ENCODE data around the gene CNIH2.
"Not testable (repeated sequence)": the region's sequence is repeated elsewhere in the genome, so short reads cannot be mapped to it uniquely, and the experiment has no call there.

The CNIH2 gene

DNA sequence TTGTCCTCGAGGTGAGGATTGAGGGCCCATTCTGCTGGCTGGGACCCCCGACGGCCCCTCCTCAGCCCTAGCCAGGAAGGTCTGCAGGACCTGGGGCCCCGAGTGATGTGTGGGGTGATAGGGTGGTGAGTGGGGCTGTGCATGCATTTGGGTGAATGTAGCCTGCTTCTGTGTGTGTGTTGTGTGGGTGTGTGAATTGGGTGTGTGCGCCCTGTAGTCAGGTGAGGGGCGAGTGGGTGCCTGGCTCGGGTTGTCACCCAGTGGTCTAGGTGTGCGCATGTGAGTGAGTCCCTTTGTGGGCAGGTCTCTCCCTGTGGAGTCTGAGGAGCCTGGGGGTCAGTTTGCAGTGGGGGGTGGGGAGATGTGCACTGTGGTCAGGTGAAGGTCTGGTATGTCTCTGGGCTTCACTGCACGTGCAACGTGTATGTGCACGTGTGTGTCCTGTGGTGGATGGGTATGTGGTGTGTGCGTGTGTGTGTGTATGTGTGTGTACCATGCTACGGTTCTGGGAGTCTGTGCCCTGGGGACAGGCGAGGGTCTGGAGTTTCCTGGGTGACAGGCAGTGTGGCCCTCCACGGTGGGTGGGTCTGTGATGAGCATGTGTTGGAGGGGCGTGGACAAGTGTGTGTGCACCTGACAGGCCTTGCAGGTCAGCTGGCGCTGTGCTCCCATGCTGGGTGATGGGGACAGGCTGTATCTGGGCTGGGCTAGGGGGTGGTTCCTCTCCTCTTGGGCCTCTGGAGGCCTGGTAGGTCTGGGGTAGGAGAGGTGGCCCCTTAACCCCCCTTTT, 14.8 kb downstream of the CNIH2 start:
- DNase-seq, result no peak

DNA sequence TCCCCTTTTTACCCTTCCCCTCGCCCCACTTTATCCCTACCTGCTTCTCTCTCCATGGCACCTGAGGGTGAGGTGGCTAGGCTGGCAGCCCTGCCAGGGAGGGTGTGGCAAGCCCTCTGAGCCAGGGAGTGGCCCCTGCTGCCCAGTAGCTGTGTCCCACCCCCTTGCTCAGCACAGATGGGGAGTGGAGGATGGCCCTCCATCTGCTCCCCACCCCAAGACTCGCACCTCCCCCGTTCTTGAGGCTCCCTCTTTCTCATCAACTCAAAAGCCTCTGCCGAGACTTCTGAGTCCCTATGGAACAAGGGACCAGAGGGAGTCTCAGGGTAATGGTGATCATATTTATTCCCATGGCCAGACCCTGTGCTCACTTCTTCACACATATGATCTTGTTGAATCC, 15.4 kb downstream of the CNIH2 start:
- DNase-seq, result no peak

DNA sequence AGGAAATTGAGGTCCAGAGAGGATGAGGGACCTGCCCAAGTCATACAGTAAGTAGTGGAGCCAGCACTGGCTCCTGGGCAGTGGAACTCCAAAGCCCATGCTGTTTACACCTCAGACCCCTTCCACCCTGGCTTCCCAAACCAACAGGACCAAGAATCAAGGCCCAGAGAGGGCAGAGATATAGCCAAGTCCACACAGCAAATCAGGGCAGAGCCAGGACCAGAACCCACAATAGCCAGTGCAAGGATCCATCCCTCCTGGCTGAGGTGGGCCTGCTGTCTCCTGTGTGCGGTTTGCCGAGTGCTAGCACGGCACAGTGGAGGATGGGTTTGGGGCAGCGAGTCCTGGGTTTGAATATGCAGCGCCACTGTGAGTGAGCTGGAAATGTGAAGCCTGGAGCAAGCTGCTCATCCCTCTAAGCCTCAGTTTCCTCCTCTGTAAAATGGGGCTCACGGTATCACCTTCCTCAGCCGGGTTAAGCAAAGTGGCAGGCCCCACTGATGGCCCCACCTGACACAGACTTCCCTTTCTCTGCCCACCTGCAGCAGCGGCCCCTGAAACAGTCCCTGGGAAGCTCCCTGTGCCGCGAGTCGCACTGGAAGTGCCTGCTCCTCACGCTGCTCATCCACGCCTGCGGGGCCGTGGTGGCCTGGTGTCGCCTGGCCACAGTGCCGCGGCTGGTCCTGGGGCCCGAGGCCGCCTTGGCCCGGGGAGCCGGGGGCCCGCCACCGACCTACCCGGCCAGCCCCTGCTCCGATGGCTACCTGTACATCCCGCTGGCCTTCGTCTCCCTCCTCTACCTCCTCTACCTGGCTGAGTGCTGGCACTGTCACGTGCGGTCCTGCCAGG, 16.0 kb downstream of the CNIH2 start:
- DNase-seq, result no peak

DNA sequence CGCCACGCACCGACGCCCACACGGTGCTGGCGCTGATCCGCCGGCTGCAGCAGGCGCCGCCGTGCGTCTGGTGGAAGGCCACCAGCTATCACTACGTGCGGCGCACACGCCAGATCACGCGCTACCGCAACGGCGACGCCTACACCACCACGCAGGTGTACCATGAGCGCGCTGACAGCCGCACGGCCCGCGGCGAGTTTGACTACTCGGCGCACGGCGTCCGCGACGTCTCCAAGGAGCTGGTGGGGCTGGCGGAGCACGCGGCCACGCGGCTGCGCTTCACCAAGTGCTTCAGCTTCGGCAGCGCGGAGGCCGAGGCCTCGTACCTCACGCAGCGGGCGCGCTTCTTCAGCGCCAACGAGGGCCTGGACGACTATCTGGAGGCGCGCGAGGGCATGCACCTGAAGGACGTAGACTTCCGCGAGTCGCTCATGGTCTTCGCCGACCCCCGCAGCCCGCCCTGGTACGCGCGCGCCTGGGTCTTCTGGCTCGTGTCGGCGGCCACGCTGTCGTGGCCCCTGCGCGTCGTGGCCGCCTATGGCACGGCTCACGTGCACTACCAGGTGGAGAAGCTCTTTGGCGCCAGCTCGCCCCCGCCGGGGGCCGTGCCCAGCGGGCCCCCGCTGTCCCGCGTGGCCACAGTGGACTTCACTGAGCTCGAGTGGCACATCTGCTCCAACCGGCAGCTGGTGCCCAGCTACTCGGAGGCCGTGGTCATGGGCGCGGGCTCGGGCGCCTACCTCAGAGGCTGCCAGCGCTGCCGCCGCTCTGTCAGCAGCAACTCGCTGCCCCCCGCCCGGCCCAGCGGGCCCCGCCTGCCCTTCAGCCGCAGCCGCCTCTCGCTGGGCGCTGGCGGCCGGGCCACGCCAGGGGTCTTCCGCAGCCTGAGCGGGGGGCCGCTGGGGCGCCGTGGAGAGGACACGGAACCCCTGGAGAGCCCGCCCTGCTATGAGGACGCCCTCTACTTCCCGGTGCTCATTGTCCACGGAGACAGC, 16.9 kb downstream of the CNIH2 start:
- DNase-seq, result no peak

DNA sequence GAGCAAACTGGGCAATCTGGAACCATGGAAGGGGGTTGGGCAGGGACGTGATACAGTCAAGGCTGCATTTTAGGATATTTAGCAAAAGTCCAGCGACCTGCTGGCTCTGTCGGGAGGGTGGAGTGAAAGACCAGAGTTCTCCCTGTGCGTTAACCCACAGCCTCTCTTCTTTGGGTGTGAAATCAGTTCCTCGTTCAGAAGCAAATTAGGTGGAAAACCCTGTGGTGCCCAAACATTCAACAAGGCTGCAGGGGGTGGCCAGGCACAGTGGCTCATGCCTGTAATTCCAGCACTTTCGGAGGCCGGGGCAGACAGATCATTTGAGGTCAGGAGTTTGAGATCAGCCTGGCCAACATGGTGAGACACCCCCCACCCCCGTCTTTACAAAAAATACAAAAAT, 19.6 kb downstream of the CNIH2 start:
- DNase-seq, result no peak

DNA sequence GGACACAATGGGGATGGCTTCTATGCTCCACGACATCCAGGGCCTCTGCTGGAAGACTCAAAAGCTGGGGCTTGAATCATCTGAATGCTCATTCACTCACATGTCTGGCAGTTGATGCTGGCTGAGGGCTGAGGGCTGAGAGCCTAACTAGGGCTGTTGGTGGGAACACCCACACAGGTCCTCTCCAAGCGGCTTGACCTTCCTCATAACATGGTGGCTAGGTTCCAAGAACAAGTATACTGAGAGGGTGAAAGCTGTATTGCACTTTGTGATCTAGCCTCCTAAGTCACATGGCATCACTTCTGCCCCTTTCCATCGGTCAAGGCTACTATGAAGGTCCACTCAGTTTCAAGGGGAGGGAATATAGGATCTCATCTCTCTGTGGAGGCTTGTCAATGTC, 21.2 kb downstream of the CNIH2 start:
- no peak for DNase-seq

DNA sequence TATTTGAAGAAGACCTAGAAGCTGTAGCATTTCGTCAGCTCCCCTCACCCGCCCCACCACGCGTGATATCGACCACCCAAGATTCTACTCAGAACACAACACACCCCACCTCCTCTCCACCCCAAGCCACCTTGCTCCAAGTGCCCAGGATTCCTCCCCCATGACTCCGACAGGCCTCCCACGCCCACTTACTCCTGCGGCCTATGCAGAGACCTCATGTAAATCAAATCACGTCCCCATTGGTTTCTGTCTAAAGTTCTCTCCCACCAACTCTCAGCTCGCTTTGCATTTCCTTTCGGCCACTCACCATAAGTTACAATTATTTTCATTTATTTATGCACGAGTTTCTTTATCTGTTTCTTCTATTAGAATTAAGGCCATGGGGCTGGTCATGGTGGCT, 24.7 kb downstream of the CNIH2 start:
- no peak for DNase-seq

DNA sequence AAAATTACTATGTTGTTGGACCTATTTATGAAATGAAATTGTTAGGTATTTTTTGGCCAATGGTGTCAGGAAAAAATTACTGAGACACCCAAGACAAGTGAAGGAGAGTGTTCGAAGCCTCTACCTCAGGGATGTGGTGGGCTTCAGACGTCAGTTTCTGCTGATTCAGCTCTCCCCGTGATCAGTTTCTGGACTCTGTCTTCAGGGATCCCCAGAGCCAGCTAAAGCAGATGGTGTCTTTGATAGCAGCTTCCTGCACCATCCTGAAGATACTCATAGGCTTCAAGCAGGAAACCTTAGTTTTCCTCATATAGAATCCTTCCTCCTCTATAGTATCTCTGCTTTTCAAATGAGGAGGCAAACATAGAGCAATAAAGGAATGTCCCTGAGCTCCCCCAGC, 31.5 kb downstream of the CNIH2 start:
- DNase-seq, result no peak

DNA sequence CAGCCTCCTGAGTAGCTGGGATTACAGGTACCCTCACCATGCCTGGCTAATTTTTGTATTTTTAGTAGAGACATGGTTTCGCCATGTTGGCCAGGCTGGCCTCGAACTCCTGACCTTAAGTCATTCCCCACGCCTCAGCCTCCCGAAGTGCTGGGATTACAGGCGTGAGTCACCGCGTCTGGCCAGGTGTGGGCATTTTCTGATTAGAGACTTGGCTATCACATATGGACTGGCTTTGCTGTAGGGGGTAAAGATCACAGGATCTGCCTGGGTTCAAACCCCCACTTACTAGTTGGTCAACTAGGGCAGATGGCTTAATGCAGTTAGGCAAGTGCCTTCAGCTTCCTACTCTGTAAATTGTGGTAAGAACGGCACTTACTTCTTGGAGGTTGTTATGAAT, 32.3 kb downstream of the CNIH2 start:
- no peak for DNase-seq

DNA sequence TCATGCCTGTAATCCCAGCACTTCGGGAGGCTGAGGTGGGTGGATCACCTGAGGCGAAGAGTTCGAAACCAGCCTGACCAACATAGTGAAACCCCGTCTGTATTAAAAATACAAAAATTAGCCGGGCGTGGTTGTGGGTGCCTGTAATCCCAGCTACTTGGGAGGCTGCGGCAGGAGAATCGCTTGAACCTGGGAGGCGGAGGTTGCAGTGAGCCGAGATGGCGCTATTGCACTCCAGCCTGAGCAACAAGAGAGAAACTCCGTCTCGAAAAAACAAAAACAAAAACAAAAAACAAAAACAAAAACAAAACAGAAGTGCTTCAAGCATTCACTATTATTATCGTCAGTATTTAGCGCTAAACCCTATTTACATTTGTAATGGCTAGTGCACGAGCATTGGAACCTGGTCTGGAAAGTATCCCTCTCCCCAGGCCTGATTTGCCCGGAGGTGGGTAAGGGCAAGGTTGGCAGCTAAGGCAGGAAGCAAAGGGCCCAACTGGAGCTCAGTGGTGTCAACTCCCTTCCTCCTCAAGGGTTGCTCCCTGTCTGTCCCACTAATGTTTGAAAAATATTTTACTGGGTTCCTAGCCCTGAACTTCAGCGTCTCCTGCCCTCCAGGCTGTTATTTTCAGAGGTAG, 32.9 kb downstream of the CNIH2 start:
- not testable (repeated sequence) for DNase-seq

DNA sequence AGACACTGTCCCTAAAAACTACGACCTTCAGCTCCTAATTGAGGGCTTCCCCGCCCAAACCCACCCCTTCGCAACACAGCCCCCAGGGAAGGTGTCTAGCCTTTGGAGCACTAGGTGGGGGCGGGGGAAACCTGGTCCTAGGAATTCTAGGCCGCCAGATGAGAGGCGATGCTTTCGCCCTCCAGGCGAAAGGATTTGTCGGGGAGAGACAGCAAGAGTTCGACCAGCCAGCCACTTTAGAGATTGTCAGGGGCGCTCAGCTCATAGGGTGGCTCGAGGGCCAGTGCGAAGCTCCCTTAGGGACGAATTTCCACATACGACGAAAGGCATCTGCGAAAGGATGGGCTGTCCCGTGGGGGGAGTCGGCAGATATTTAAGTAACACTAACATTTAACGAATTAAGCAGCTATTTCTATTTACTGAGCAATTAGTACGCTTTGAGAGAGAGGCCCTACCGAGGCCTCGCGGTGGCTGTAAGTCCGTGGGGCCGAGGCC, 33.5 kb downstream of the CNIH2 start:
- no peak for DNase-seq

DNA sequence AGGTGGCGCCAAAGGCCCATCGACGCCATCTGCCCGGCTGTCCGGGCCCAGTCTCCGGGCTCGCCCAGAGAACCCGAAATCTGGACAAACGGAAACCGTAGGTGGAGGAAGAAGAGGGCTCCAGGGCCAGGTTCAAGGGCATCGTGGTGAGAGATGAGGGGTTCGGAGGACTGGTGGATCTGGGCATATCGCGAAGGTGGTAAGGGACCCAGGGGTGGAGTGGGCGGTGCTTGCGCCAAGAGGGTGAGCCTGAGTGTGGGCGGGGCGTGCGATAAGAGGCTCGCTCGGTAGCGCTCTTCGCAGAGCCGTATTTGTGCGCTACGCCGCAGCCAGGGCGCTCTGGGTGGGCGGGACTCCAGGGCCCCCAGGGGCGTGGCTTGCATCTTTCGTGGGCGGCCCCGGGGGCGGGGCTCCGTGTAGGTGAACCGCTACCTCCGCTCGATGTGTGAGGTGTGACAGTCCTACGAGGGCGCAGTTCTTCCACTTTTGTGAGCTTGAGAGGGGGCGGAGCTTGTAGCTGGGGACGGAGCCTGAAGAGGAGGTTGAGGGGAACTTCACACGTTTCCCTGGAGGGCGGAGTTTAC, 34.1 kb downstream of the CNIH2 start:
- DNase-seq, result peak; percentile 99

DNA sequence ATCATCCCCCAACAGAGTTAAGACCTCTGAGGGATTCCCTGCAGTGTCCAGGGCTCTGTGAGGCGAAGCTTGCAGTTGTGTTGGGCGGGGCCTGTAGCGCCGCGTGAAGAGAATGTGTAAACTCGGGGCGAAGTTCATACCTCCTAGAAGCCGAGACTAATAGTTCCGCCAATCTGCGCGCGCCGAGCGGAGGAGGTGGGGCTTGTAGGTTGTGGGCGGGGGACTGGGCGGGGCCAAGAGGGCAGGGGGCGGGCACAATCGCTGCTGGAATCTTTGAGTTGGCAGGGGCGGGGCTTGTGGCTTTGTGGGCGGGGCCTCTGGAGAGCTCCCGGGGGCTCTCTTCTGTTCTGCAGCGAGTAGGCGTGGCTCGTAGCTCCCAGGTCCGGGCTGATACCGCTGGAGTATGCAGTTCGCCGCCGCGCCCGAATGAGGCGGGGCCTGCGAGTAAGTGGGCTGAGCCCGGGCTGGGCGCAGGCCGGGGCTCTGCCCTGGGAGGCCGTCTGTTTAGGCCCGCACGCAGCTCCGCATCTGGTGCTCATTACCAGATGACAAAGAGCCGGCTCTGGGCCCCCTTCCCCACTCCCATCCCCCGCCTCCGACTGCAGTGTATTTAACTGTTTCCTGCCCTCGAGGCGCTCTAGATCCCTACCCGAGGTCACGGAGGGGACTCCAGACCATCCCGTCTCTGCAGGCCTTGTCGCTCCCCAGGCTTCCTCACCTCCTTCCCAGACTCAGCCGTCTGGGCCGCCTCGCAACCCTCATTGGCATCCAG, 34.8 kb downstream of the CNIH2 start:
- peak; percentile 100 for DNase-seq

DNA sequence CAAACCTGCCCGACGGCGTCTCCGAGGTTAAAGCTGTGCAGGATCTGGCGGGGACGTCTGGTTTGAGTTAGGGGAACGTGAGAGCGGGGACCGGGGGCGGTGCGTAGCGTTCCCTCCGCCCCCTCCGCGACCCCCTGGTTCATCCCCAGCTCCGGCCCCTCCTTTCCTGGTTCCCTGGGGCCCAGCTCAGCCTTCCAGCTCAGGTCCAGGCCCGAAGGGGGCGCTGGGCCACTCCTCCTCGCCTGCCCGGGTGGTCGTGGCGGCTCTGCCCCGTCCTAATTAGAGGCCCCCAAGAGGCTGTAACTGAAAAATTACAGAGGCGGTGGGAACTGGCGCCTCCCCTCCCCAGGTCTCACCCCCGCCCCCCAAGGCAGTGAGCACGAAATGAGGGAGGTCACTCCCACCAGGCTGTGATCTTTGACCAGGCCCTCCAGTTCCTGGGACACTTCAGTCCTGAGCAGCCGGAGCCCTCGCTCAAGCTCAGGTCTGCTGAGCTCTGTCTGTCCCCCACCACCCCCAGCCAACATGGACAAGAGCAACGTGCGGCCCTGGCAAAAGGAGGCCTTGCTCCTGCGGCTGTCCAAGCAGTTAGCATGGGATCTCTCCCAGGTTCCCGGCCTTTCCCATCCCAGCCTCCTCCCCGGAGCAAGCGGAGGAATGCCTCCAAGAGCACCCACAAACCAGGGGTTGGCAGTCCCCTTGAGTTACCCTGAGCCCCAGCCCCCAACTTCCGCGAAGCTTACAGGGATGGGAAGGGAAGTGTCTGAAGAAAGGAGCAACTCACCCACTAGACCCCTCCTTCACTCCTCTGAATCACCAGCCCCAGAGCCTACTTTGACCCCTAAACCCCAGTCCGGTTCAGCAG, 35.6 kb downstream of the CNIH2 start:
- DNase-seq, result no peak

DNA sequence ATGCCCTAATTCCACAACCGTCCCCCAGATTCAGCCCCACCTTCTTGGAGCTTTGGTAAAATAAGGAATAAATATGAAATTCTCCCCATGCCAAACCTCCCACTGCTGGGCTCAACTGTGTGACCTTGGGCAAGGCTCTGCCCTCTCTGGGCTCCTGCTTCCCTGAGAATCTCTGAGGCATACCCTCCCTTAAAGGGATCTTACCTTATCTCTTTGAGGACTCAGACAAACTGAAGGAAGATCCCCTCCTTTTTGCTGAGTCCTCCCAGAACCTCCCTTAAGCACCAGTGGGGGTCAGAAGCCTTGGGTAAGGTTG, 36.2 kb downstream of the CNIH2 start:
- DNase-seq, result no peak

DNA sequence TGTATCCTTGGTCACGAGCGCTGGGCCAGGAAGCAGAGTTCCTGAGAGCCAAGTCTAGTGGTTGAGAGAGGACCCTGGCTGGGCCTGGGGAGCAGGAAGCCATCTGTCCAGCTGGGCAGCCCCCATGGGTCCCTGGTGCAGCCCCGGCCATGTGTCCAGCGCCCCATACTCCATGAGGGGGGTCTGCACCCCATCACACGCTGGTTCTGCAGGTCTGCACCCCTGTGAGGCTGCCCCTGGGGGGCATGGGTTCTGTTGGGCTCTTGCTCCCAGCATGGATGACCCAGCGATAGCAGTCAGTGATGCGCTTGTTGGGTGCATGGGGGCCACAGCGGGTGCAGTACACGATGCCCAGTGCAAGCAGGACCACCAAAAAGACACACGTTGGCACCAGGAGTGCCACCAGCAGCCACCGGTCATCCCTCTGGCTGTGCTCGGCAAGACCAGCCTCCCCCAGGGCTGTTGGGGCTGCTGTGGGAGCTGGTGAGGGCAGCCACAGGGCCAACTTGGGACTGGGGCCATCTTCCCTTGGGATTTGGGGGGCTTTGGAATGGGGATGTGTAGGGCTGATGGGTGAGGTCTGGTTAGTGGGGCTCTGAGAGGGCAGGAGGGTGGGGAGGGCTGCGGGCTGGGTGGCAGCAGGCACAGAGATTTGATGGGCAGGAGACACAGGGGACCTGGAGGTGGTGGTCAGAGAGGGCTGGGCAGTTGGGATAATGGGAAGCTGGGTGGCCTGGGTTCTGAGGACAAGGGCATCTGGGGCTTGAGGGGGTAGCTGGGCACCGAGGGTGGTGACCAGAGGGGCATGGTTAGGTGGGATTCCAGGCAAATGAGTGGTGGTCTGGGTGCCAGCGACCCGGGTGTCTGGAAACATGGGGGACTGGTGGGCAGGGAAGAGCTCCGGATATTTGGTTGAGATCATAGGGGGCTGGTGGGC, 36.9 kb downstream of the CNIH2 start:
- DNase-seq, result no peak

DNA sequence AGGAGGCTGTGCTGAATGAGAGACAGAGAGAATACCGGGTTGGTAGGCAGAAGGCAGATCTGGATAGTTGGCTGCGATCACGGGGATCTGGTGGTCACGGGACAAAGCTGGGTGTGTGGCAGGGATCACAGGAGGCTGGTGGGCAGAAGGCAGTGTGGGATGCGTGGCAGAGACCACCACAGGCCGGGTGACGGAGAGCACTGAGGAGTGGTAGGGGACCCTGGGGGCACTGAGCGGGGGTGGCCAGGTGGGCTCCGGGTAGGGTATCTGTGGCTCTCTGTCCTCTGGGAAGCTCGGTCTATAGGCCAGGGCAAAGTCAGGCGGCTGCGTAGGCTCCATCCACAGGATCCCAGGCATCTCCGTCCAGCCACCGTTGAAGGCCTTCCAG, 37.5 kb downstream of the CNIH2 start:
- DNase-seq, result no peak

DNA sequence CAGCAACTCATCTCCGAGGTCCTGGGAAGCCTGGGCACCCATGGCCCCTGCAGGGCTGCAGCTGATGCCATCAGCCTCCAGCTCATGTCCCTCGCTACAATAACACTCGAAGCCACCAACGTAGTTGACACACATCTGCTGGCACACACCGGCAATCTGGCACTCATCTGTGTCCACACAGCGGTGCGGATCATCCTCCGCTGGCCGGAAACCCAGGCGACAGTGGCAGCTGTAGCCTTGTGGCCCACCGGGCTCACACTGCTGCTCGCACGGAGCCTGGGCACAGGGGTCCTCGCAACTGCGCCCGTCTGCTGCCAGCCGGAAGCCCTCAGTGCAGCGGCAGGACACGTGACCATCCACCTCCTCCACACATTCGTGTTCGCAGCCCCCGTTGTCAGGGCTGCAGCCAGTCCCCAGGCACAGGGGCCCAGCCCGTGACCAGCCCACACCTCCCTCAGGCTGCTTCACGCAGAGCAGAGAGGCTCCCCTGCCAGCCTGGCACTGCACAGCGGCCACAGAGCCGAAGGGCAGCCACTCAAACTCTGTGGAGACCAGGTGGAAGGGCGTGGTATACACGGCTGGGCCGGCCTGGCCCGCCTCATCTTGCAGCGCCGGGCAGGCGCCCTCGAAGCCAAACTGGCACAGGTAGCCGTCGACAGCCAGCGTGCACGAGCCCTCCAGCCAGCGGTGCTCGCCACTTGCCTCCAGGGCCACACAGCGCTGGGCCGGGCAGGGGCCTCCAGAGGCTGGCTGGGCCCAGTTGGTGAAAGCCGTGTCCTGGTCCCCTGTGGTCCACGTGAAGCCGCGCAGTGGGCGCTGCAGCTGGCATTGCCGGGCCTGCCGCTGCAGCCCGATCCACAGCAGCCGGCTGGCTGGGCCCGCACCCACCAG, 38.2 kb downstream of the CNIH2 start:
- DNase-seq, result no peak

All from CD4-positive, alpha-beta T cell treated with Interleukin-17A for 4 hours (primary cell).